HL-60 (cell line): ENCODE measurements around the gene CREBL2.

ENCODE experiments used
- CTCF ChIP-seq: IDR thresholded peaks from one replicate; pipeline ENCODE4 v1.5.1; 2011; ENCODE audit warnings: low read length, control low read depth, inconsistent platforms; ENCODE audit not compliant: insufficient read depth
- GABPA ChIP-seq: IDR thresholded peaks from 2 replicates; pipeline ENCODE4 v1.6.1; 2012; ENCODE audit warnings: low read depth
- POLR2AphosphoS5 ChIP-seq: IDR thresholded peaks from 2 replicates; pipeline ENCODE4 v1.6.1; 2012; ENCODE audit warnings: low read depth
- REST ChIP-seq: IDR thresholded peaks from 2 replicates; pipeline ENCODE4 v1.6.1; 2012; ENCODE audit warnings: low read depth; ENCODE audit not compliant: insufficient replicate concordance
- SPI1 ChIP-seq: IDR thresholded peaks from 2 replicates; pipeline ENCODE4 v1.6.1; 2012; ENCODE audit warnings: low read depth, mild to moderate bottlenecking, borderline replicate concordance

- TF ChIP-seq CTCF: no peak
- TF ChIP-seq POLR2AphosphoS5: no peak
- TF ChIP-seq GABPA: no peak
- no peak for TF ChIP-seq REST
- no peak for TF ChIP-seq SPI1
Observed at GRCh38 chr12:12608557-12608957, 3.1 kb upstream of the CREBL2 start.
